CD14-positive monocyte (primary cell): ENCODE measurements around the gene HNRNPF. TPM values are rescaled to one million over a fixed set of nuclear protein-coding genes. Genes with fewer than 3 reads are reported as not detected.
A peak's percentile ranks its signal among the peaks of the same experiment; 100 is the strongest.

ENCODE experiments used
- DNase-seq, 3 donors: peaks; one replicate each; pipeline ENCODE4 v3.0.0-alpha.2; 2011 to 2022
- H2AFZ ChIP-seq: 2 replicates; pipeline ENCODE4 v1.6.0; 2012; ENCODE audit warnings: mild to moderate bottlenecking, low read depth, low read length, inconsistent platforms; ENCODE audit not compliant: insufficient read depth, poor library complexity, severe bottlenecking
- H3K27ac ChIP-seq, 2 donors: 1 replicate in 1 of 2; 2 replicates in 1 of 2; pipeline ENCODE4 v1.5.1; 2012 to 2013; ENCODE audit warnings: low read length in 2 of 2, control low read depth in 1 of 2, inconsistent platforms in 1 of 2, low read depth in 1 of 2, mild to moderate bottlenecking in 1 of 2
- H3K27me3 ChIP-seq, 2 donors: one replicate each; pipeline versions ENCODE4 v1.6.0 to v1.6.1; 2011 to 2013; ENCODE audit warnings: low read length in 2 of 2; ENCODE audit not compliant: control insufficient read depth in 2 of 2, insufficient read depth in 2 of 2
- H3K36me3 ChIP-seq, 2 donors: replicated peaks in 1 of 2; 1 replicate in 1 of 2; 2 replicates in 1 of 2; pipeline versions ENCODE4 v1.5.1 to v1.6.1; 2012 to 2013; ENCODE audit warnings: low read length in 2 of 2, control low read depth in 1 of 2, inconsistent platforms in 1 of 2, mild to moderate bottlenecking in 1 of 2; ENCODE audit not compliant: insufficient read depth in 2 of 2, control insufficient read depth in 1 of 2
- H3K4me1 ChIP-seq, 2 donors: 1 replicate in 1 of 2; 2 replicates in 1 of 2; pipeline versions ENCODE4 v1.5.1 to v1.6.1; 2012 to 2013; ENCODE audit warnings: low read length in 2 of 2, control low read depth in 1 of 2, inconsistent platforms in 1 of 2, mild to moderate bottlenecking in 1 of 2, moderate library complexity in 1 of 2; ENCODE audit not compliant: insufficient read depth in 2 of 2, control insufficient read depth in 1 of 2
- H3K4me2 ChIP-seq: replicated peaks from 2 replicates; pipeline ENCODE3; 2012; ENCODE audit warnings: low read length, moderate library complexity, mild to moderate bottlenecking; ENCODE audit not compliant: poor library complexity, severe bottlenecking; ENCODE audit errors: extremely low read depth
- H3K4me3 ChIP-seq, 3 experiments: fragments of 200-600 bp in 1 of 3; sonication (generic) in 1 of 3; replicated peaks in 1 of 3; 1 replicate in 2 of 3; 2 replicates in 1 of 3; pipeline ENCODE4 v1.5.1; 2011 to 2013; ENCODE audit warnings: low read length in 3 of 3, mild to moderate bottlenecking in 3 of 3, control low read depth in 2 of 3, low read depth in 2 of 3, inconsistent platforms in 1 of 3, moderate library complexity in 1 of 3
- H3K79me2 ChIP-seq: 2 replicates; pipeline ENCODE4 v1.6.0; 2012; ENCODE audit warnings: mild to moderate bottlenecking, control low read depth, inconsistent platforms, low read length, moderate library complexity; ENCODE audit not compliant: insufficient read depth
- H3K9ac ChIP-seq: 2 replicates; pipeline ENCODE4 v1.6.0; 2017; ENCODE audit warnings: low read length, mild to moderate bottlenecking; ENCODE audit not compliant: insufficient read depth, poor library complexity, severe bottlenecking
- H3K9me3 ChIP-seq, 2 donors: replicated peaks in 1 of 2; 1 replicate in 1 of 2; 2 replicates in 1 of 2; pipeline versions ENCODE4 v1.5.1 to v1.6.1; 2012 to 2013; ENCODE audit warnings: low read length in 2 of 2, control low read depth in 1 of 2; ENCODE audit not compliant: control insufficient read depth in 1 of 2, insufficient read depth in 1 of 2
- H4K20me1 ChIP-seq: 2 replicates; pipeline ENCODE4 v1.6.0; 2012; ENCODE audit warnings: mild to moderate bottlenecking, low read length, control low read depth, moderate library complexity; ENCODE audit not compliant: insufficient read depth
- H3K27ac Mint-ChIP-seq, 7 donors: one replicate each; pipeline ENCODE4 v1.8.0; 2020; ENCODE audit warnings: mild to moderate bottlenecking in 7 of 7, mixed read lengths in 7 of 7, moderate library complexity in 6 of 7, inconsistent platforms in 2 of 7
- H3K27me3 Mint-ChIP-seq, 3 donors: one replicate each; pipeline ENCODE4 v1.8.0; 2021 to 2022; ENCODE audit warnings: low read depth in 3 of 3, mild to moderate bottlenecking in 3 of 3, mixed read lengths in 3 of 3, moderate library complexity in 3 of 3, inconsistent platforms in 1 of 3
- H3K36me3 Mint-ChIP-seq, 2 donors: one replicate each; pipeline ENCODE4 v1.8.0; 2020; ENCODE audit warnings: mixed read lengths in 2 of 2, inconsistent platforms in 1 of 2, mild to moderate bottlenecking in 1 of 2
- H3K4me1 Mint-ChIP-seq: one replicate; pipeline ENCODE4 v1.8.0; 2020; ENCODE audit warnings: mild to moderate bottlenecking, mixed read lengths
- H3K4me3 Mint-ChIP-seq, 2 donors: one replicate each; pipeline ENCODE4 v1.8.0; 2020; ENCODE audit warnings: mild to moderate bottlenecking in 2 of 2, mixed read lengths in 2 of 2, moderate library complexity in 1 of 2
- H3K9me3 Mint-ChIP-seq, 7 donors: one replicate each; pipeline ENCODE4 v1.8.0; 2020 to 2022; ENCODE audit warnings: mixed read lengths in 7 of 7, mild to moderate bottlenecking in 6 of 7, moderate library complexity in 6 of 7, inconsistent platforms in 2 of 7
- CTCF ChIP-seq: fragments of 200-600 bp; IDR thresholded peaks from one replicate; pipeline ENCODE4 v1.8.0; 2022; ENCODE audit warnings: antibody characterized with exemption, mild to moderate bottlenecking
- whole genome bisulfite sequencing: methylation state at CpG from one replicate; pipeline ENCODE4 v1.1.5; 2013; ENCODE audit warnings: missing lambda C conversion rate; ENCODE audit not compliant: insufficient coverage; 5-methylcytosine and 5-hydroxymethylcytosine counted together
- intact Hi-C, 2 donors: fragments of 100-400 bp; cut with micrococcal nuclease; formaldehyde crosslinking; loops; one replicate each; pipeline versions ENCODE4 v1.15.0 to v1.15.1; 2023
- polyA plus RNA-seq, 3 donors: library from polyadenylated mRNA; depleted of rRNA in 1 of 3; unstranded in 2 of 3; stranded (reverse) in 1 of 3; fragments of 300-500 nt in 2 of 3; fragments of >200 nt in 1 of 3; fragmentation: Illumina TruSeq in 2 of 3; gene quantifications; 1 replicate in 2 of 3; 2 replicates in 1 of 3; pipeline ENCODE4 v1.2.3, GENCODE V29; 2012 to 2021

The HNRNPF gene
- polyA plus RNA-seq, 3 donors, result 115 to 189 (median 188) TPM

- Mint-ChIP-seq H3K27me3 (peaks cover 25 to 38% (median 27%) of the 10 kb centered on the region in 3 donors), H3K4me3 (peak overlapping the region; percentile 67 to 76), H3K27ac (peak overlapping the region in 1 of 7 donors; percentile 3), H3K9me3 (peaks cover 0 to 8% (median 0%) of the 10 kb centered on the region in 7 donors), H3K36me3 (no peaks in the 10 kb centered on the region), H3K4me1 (peaks cover 15% of the 10 kb centered on the region)
- WGBS, result 25% methylated on average over 33 of the region's 34 CpGs
- intact Hi-C loops, result no loop called here
- H2AFZ ChIP-seq, result peak overlapping the region; percentile 71
- H3K27me3 ChIP-seq, result peaks cover 3 to 23% of the 10 kb centered on the region in 2 donors
- no peaks in the 10 kb centered on the region for H4K20me1 ChIP-seq
- no peak for TF ChIP-seq CTCF
- H3K36me3 ChIP-seq, result no peaks in the 10 kb centered on the region
- no peak overlapping the region for H3K27ac ChIP-seq
- H3K9me3 ChIP-seq, result no peaks in the 10 kb centered on the region
- no peaks in the 10 kb centered on the region for H3K79me2 ChIP-seq
- H3K9ac ChIP-seq, result no peak overlapping the region
- no peak overlapping the region for H3K4me2 ChIP-seq
- H3K4me3 ChIP-seq, result no peak overlapping the region
- DNase-seq, result no peak
- H3K4me1 ChIP-seq, result peaks cover 10 to 13% of the 10 kb centered on the region in 2 donors
Measured at GRCh38 chr10:43350686-43351085, 58.3 kb downstream of the HNRNPF start.

GRCh38 chr10:43350156-43350555 lies 58.8 kb downstream of the HNRNPF start:
- Mint-ChIP-seq H3K4me3 (peak overlapping the region in 1 of 2 donors; percentile 76), H3K27ac (no peak overlapping the region), H3K9me3 (peaks cover 0 to 8% (median 0%) of the 10 kb centered on the region in 7 donors), H3K36me3 (no peaks in the 10 kb centered on the region), H3K4me1 (peaks cover 15% of the 10 kb centered on the region), H3K27me3 (peaks cover 25 to 38% (median 27%) of the 10 kb centered on the region in 3 donors)
- no peak overlapping the region for H3K27ac ChIP-seq
- no peak for TF ChIP-seq CTCF
- no peak overlapping the region for H2AFZ ChIP-seq
- H3K4me1 ChIP-seq, result peaks cover 10 to 13% of the 10 kb centered on the region in 2 donors
- 84% methylated on average over 4 of the region's 7 CpGs for WGBS
- no peaks in the 10 kb centered on the region for H3K9me3 ChIP-seq
- no peak overlapping the region for H3K9ac ChIP-seq
- H3K4me2 ChIP-seq, result no peak overlapping the region
- no peak overlapping the region for H3K4me3 ChIP-seq
- no peaks in the 10 kb centered on the region for H4K20me1 ChIP-seq
- H3K36me3 ChIP-seq, result no peaks in the 10 kb centered on the region
- intact Hi-C loops, result no loop called here
- peaks cover 3 to 23% of the 10 kb centered on the region in 2 donors for H3K27me3 ChIP-seq
- no peaks in the 10 kb centered on the region for H3K79me2 ChIP-seq
- DNase-seq, result no peak
